OCI-M2 (cell line): ENCODE data around the gene OR4B1.
"Not testable (repeated sequence)": the region's sequence is repeated elsewhere in the genome, so short reads cannot be mapped to it uniquely, and the experiment has no call there.

Experiments used
- DNase-seq: peaks from one replicate; lab custom pipeline; 2025; ENCODE audit not compliant: unreplicated experiment; lab: John Stamatoyannopoulos, UW

Gene OR4B1, protein sequence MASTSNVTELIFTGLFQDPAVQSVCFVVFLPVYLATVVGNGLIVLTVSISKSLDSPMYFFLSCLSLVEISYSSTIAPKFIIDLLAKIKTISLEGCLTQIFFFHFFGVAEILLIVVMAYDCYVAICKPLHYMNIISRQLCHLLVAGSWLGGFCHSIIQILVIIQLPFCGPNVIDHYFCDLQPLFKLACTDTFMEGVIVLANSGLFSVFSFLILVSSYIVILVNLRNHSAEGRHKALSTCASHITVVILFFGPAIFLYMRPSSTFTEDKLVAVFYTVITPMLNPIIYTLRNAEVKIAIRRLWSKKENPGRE

DNA sequence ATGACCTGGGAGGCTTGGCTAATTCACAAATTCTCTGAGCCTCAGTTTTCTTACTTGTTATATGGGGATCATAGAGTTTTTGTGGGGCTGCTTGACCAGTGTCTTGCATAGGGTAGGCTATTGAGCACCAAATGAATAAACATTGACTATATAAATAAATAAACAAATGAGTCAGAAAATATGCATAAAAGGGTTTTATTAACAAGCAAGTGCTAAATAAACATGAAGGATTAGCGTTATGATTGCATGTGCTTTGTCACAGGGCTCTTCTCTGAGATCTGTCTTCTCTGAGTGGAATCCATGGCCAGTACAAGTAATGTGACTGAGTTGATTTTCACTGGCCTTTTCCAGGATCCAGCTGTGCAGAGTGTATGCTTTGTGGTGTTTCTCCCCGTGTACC, at the start of gene OR4B1:
Gene OR4B1 (plus strand): TSS at position 301 of the 400 bp plus-strand sequence. CDS start 0 bp downstream, at position 301.
- DNase-seq = no peak

DNA sequence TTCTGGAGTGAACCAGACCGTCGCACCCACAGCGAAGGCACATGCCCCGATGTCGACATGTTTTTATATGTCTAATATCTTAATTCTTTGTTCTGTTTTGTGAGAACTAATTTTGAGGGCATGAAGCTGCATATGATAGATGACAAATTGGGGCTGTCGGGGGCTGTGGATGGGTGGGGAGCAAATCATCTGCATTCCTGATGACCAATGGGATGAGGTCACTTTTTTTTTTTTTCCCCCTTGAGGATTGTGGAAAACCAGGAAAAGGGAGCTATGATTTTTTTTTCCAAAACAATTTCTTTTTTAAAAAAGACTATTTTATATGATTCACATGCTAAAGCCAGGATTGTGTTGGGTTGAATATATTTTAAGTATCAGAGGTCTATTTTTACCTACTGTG, 49.2 kb upstream of the OR4B1 start:
- DNase-seq = no peak

DNA sequence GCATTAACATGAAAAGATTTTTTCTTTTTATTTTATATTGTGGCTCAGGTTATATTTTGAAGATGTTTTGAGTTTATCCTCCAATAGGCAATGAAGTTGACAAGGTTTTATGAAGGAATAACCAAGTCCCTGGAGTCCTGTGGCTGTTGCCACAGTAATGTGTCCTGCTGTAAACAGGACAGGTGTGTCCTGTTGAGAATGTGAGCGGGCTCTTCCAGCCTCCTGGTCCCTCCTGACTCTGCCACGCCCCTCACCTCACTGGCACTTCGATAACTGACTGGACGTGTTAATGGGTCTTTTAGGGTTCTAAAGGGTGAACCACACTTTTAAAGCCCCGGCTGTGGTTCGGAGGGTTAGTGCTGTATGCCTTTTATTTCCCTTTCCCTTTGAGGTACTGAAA, 47.8 kb upstream of the OR4B1 start:
- DNase-seq = no peak

DNA sequence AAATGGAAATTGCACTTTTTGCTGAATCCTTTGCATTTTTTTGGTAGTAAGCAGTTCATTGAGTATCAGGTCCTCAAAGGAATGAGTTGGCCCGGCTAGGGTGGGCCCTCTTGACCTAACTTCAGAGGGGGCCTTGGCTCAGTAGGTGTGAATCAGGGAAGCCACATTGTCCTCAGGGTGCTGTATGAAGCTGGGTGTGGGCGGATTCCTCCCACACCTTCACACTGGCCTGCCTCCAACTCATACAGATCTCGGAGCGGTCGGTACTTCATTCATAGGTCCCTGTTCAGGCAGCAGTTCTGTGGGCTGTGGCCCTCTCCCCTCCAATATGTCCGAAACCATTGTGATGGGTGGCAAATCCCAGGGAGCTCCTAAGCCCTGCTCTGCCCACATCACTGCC, 47.4 kb upstream of the OR4B1 start:
- no peak for DNase-seq

DNA sequence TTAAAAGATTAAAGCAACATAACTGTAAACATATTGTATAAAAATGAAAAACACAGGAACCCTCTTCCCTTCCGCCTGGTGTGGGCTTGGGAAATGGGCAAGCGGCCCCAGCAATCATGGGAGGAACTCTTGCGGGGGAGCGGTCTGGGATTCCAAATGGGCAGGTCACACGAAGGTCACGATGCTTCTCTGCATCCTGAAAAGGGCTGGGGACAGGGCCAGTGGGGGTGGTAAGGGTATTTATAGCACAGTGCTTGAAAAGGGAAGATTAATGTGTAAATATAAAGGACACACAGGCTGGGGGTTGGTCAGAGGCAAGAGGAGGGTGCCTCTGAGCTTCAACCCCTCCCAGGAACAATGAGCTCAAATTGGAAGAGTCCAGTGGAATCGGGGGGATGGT, 46.9 kb upstream of the OR4B1 start:
- DNase-seq = no peak

DNA sequence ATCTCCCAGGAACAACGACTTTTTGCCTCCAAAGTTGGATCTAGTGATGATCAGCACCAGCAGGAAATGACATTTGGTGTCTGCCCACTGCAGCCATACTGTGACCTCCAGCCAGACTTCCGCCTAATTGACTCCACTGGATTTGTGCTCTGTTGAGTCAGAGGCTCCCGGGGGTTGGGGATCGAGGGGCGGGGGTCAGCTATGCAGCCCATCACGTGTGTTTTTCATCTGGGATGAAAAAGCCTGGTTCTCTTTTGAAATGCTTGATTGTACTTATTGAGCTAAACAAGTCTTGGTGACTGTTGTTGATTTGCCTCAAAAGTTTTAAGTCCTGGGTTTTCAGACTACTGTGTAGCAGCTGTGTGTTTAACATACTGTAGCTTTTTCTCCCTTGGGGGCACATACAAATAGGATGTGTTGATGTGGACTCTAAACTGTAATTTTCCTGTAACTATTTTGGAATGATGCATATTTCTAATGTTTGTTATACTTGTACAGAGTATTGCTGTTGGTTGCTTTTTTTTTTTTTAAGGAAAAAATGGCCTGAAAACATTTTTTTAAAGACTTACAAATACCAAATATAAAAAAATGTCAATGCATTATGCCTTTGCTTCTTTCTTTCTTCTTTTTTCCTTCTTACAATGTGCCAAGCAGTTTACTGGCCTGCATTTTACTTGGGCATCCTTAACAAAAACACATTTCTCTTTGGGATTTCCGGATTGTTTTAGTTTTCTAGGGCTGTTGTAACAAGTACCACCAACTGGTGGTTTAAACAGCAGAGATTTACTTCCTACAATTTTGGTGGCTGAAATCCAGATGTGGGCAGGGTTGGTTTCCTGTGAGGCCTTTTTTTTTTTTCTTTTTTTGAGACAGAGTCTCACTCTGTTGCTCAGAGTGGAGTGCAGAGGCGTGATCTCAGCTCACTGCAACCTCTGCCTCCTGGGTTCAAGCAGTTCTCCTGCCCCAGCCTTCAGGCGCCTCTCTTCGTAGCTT, 46.1 kb upstream of the OR4B1 start:
- no peak for DNase-seq

DNA sequence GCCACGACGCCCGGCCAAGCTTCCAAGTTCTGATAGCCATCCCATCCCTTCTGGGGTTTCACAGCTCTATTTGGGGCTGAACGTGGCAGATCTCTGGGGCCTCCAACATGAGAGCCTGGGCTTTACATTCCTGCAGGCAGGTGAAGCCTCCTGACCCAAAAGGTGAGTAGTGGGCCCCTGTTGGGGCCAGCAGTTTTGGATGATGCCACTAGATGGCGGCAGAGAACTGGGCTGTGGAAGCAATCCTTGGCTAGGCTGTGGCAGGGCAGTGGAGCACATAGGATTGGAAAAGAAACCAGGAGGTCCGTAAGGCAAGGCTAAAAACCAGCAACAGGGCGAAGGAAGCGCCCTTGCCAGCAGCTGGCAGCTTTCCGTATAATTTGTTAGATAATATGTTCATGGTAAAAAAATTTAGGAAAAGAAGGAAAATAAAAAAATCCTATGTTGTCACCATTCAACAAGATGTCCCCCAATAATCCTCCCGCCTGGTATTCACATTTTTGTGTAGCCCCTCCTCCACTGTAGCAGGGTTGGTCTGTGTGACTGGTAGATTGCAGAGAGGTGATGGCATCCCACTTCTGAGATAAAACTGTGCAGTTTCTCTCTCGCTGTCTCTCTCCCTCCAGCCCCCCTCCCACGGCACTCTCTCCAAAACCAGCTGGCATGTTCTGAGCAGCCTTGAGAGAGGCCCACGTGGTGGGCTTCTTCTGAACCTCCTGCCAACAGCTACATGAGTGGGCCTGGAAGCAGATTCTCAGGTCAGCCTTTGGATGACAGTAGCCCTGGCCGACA, 43.6 kb upstream of the OR4B1 start:
- DNase-seq = peak; percentile 2

DNA sequence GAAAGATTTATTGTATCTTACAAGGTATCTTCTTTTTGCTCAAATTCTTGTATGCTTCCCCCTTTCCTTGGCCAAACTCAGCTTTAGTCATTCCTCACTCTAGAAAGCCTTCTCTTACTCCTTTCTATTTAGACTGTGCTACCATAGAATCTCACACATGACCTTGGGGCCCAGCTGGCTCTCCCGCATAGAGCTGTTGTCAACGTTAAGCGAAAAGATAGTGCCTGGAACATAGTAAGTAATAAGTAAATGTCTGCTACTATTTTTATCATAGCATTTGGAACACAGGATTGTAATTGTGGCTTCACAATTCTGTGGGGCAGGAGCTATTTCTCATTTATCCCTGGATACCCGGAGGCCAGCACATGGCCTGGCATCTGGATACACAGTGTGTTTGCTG, 38.9 kb upstream of the OR4B1 start:
- DNase-seq = no peak

DNA sequence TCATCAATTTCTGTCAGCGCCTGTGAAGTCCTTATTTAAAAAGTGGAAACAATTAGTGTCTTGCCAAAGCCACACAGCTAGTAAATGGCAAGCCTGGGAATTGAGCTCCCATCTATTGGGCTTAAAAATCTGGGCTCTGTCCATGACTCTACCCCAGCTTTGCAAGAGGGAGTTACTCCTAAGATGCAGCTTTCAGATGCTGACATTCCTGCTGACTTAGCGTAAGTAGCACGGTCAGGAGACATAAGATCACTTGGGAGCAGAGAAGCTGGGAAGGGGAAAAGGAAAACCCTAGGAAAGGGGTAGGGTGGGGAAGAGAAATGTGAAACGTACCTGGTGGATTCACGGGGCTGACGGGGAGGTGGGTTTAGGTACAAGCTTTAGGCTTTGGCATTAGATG, 36.0 kb upstream of the OR4B1 start:
- DNase-seq = no peak

DNA sequence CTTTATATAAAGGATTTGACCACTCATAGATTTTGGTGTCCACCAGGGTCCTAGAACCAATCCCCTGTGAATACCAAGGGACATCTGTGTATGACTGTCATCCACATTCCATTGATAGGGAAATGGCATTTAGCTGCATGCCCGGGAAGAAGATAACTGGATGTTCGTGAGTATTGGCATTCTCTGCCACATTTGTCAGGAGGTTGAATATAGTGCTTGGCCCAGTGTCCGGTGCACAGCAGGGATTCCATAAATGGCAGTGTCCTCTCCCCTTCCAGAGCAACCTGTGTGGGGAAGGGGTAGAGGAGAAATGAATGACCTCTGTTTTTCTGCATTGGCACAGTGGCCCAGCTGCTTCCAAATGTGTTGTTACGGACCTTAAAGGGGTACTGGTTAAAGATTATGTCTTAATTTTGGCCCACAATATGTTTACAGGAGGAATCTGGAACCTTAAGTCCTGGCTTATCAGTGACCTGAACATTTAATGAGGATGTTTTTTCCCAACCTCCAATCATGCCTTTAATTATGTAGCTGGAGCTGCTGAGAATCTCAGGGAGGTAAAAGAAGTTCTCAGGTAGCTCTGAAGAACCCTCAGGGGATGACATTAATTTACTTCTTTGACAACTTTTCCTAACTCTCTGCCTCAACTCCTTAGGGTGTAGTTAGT, 33.6 kb upstream of the OR4B1 start:
- DNase-seq = no peak

DNA sequence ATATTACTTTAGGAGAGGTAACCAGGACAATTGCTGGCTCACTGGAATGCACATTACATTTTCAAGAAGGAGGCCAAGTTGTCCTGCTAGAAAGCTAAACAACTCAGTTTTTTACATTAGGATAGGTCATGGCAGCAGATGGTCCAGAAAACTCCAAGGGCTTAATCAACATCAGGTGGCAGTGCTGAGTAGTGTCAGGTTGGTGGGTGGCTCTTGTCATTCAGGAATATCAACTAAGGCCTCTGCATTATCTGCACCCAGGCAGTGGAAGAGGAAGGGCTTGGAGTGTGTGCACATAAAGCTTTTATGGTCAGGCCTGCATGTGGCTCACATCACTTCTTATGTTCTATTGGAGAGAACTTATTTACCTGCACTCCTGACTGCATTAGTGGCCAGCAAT, 32.2 kb upstream of the OR4B1 start:
- no peak for DNase-seq

DNA sequence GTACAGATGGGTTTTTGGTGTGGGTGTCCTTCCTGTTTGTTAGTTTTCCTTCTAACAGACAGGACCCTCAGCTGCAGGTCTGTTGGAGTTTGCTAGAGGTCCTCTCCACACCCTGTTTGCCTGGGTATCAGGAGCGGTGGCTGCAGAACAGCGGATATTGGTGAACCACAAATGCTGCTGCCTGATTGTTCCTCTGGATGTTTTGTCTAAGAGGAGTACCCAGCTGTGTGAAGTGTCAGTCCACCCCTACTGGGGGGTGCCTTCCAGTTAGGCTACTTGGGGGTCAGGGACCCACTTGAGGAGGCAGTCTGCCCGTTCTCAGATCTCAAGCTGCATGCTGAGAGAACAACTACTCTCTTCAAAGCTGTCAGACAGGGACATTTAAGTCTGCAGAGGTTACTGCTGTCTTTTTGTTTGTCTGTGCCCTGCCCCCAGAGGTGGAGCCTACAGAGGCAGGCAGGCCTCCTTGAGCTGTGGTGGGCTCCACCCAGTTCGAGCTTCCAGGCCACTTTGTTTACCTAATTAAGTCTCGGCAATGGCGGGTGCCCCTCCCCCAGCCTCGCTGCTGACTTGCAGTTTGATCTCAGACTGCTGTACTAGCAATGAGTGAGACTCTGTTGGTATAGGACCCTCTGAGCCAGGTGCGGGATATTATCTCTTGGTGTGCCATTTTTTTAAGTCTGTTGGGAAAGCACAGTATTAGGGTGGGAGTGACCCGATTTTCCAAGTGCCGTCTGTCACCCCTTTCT, 25.5 kb upstream of the OR4B1 start:
- not testable (repeated sequence) for DNase-seq

DNA sequence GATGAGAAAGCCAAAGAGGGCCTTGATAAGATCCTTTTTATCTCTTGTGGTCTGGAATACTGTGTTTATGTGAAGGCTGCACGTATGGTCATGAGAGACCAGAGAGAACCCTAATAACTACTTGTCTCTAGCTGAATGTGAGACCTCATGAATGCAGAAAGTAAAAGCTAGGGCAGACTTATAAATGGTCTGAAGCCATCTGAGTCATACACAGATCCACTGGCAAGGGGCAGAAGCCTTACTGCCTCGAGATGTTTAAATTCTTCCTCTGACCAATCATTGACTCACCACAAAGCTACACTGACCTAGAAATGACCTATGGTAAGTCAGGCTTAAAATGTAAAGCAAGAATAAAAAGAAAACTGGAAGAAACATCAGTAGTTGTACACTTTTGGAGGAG, 22.7 kb upstream of the OR4B1 start:
- no peak for DNase-seq

DNA sequence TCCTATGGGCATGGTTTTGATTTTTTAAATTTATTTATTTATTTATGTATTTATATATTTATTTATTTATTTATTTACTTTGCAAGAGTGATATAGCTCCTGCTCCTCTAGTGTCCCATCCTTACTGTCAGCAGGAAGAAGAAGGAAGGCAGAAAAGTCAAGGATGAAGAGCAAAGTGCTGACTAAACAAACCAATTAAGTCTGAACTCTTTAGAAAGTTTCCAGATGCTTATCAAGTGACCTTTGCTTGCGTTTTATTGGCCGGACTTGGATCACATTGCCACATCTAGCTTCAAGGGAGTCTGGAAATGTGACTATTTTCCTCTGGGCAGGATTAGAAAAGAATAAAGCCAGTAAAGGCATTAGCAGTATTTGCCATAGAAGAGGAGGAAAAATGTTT, 8.7 kb upstream of the OR4B1 start:
- DNase-seq = no peak

DNA sequence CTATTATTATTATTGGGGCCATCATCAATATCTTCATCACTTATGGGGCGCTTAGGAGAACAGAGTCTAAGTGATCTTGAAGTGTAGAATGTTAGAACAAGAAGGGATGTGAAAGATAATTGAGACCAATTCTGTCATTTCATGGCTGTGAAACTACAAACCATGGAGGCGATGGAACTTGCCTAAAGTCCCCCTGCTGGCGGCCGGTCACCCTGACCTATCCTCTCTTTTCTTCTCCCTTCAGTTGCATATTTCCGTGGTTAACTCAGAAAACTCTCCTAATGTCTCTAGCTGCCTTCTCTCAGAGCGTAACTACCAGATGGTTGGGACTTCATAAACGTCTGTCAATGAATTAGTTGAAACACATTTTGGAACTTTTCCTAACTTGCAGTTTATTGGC, 6.6 kb upstream of the OR4B1 start:
- no peak for DNase-seq

DNA sequence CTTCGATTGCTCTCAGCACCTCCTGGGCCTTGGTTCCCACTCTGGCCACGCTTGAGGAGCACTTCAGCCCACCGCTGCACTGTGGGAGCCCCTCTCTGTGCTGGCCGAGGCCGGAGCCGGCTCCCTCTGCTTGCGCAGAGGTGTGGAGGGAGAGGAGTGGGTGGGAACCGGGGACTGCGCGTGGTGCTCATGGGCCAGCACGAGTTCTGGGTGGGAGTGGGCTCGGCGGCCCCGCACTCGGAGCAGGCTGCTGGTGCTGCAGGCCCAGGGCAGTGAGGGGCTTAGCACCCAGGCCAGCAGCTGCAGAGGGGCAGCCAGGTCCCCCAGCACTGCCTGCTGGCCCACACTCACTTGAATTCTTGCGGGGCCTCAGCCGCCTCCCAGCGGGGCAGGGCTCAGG, 12.2 kb downstream of the OR4B1 start:
- DNase-seq = no peak

DNA sequence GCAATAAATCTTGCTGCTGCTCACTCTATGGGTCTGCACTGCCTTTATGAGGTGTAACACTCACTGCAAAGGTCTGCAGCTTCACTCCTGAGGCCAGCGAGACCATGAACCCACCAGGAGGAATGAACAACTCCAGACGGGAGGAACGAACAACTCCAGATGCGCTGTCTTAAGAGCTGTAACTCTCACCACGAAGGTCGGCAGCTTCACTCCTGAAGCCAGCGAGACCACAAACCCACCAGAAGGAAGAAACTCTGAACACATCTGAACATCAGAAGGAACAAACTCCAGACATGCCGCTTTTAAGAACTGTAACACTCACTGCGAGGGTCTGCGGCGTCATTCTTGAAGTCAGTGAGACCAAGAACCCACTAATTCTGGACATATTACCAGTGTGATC, 13.4 kb downstream of the OR4B1 start:
- DNase-seq = not testable (repeated sequence)

DNA sequence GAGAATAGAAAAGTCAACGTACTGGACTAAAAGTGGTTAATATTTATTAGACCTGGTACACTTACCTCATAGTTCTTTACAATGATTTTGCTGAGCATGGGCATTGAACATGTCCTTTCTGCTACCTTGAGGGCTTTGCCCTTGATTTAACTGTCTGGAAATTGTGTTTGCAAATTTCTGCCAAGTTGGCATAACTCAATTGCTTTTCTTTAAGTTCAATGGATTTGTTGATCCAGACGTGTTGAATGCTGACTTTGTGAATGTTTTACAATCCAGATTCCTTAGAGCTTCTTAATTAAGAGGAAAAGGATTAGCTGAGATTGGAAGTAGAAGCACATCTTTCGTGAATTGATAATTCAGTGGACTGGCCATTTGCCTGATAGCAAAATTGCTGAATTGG, 21.1 kb downstream of the OR4B1 start:
- no peak for DNase-seq

DNA sequence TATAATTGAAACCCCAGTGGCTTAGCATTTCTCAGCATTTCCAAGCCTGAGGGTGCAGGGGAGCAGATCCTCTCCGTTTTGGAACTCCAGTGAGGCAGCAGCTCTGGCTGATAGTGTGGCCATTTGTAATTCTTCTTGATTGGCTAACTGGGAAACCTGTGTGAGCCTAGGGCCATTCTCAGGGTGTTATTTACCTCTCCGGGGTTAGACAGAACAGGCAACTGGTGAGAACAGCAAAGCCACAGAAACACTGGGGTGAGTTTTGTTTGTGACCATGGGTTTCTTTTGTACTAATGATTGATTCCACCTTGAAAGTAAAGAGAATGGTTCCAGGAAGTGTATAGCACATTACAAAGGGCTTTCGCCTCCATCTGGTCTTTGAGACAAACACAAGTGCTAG, 25.9 kb downstream of the OR4B1 start:
- DNase-seq = no peak

DNA sequence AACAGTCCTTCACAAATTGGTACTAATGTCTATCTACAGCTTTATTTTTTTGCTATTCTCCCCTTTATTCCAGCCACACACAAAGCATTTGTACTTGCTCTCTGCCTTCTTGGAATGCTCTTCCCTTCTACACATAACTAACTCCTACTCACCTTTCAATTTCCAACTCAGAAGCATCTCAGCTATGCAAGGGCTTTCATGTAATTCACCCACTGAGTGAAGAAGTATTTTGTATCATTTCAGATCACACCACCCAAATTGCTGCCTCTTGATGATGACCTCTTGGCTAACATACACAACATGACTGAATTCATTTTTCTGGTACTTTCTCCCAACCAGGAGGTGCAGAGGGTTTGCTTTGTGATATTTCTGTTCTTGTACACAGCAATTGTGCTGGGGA, 28.2 kb downstream of the OR4B1 start, which contains the start of gene OR4X2:
Gene OR4X2 (plus strand): TSS at position 301 of the 400 bp plus-strand sequence. CDS start 0 bp downstream, at position 301.
- DNase-seq = no peak
